GM12891 (cell line): ENCODE data around the gene IER5.
"Not testable (repeated sequence)": the region's sequence is repeated elsewhere in the genome, so short reads cannot be mapped to it uniquely, and the experiment has no call there.

Experiments used
- DNase-seq: peaks from one replicate; pipeline ENCODE4 v3.0.0; 2011; ENCODE audit warnings: low spot score; ENCODE audit not compliant: insufficient read length
- FAIRE-seq: peaks from 2 replicates; lab custom pipeline; 2011; peaks lifted over from hg19 to GRCh38; lab: Jason Lieb, UNC
- PAX5 ChIP-seq: IDR thresholded peaks from 2 replicates; pipeline ENCODE4 v1.6.1; 2011; ENCODE audit warnings: low read length, moderate library complexity, mild to moderate bottlenecking; ENCODE audit not compliant: insufficient read depth, severe bottlenecking
- POLR2A ChIP-seq: IDR thresholded peaks from 2 replicates; pipeline ENCODE4 v1.6.1; 2011; ENCODE audit warnings: low read depth, low read length, control low read depth
- POLR2AphosphoS5 ChIP-seq: IDR thresholded peaks from 2 replicates; pipeline ENCODE4 v1.6.1; 2011; ENCODE audit warnings: low read depth, low read length, control low read depth
- POU2F2 ChIP-seq: IDR thresholded peaks from 2 replicates; pipeline ENCODE4 v1.6.1; 2011; ENCODE audit warnings: low read depth, mild to moderate bottlenecking, control low read depth, low read length, moderate library complexity
- SPI1 ChIP-seq: IDR thresholded peaks from 2 replicates; pipeline ENCODE4 v1.6.1; 2011; ENCODE audit warnings: low read depth, low read length, control low read depth
- TAF1 ChIP-seq: IDR thresholded peaks from 2 replicates; pipeline ENCODE4 v1.6.1; 2011; ENCODE audit warnings: low read depth, low read length, control low read depth

The IER5 gene

DNA sequence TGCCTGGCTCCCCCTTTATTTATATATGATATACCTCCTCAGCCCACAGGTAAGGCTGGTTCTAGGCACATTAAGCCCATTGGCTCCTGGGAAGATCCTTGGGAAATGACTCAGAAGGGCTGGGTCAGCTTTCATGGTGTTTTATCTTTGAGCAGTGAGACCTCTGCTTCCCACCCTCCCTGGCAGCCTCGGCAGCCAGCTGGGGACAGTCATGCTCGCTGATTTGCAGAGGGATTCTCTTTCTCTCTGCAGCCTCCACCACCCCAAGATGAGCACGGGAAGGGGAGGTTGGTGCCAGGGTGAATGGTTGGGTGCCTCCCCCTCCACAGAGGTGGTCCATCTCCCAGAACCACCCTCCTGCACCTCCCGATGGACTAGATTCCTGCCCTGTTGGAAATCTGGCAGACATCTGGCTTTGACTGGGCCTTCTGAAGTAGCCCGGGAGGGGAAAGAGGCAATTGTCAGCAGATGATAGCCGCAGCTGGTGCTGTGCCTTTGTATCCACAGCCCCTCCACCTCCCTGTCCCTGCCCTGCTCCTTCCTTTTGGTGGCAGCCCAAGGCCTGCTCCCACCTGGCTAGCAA lies 24.6 kb downstream of the IER5 start:
- FAIRE-seq (no peak), DNase-seq (no peak)
- TF ChIP-seq TAF1 = no peak
- no peak for TF ChIP-seq SPI1
- no peak for TF ChIP-seq POLR2A
- no peak for TF ChIP-seq POU2F2
- no peak for TF ChIP-seq POLR2AphosphoS5
- TF ChIP-seq PAX5 = no peak

- TF ChIP-seq POLR2AphosphoS5 (no peak), SPI1 (no peak)
- FAIRE-seq (no peak), DNase-seq (no peak)
Observed at GRCh38 chr1:181114574-181115367, 26.3 kb downstream of the IER5 start.

GRCh38 chr1:181115368-181115684 lies 26.8 kb downstream of the IER5 start:
- DNase-seq = no peak

DNA sequence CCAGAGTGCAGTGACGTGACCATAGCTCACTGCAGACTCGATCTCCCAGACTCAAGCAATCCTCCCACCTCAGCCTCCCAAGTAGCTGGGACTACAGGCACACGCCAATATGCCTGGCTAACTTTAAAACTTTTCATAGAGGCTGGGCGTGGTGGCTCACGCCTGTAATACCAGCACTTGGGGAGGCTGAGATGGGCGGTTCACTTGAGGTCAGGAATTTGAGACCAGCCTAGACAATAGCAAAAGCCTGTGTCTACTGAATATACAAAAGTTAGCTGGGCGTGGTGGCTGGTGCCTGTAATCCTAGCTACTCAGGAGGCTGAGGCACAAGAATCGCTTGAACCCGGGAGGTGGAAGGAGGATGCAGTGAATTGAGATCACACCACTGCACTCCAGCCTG lies 27.5 kb downstream of the IER5 start:
- not testable (repeated sequence) for FAIRE-seq, DNase-seq

More at GRCh38 chr1:181115368-181115684, 26.8 kb downstream of the IER5 start:
- TF ChIP-seq PAX5 = no peak
- TF ChIP-seq POLR2AphosphoS5 = no peak
- TF ChIP-seq POLR2A = no peak
- TF ChIP-seq POU2F2 = no peak
- no peak for TF ChIP-seq TAF1
- TF ChIP-seq SPI1 = no peak
- no peak for FAIRE-seq

- FAIRE-seq (no peak), DNase-seq (no peak)
- no peak for TF ChIP-seq TAF1
- TF ChIP-seq POU2F2 = no peak
- TF ChIP-seq POLR2A = no peak
- TF ChIP-seq SPI1 = no peak
- TF ChIP-seq PAX5 = no peak
- no peak for TF ChIP-seq POLR2AphosphoS5
Observed at GRCh38 chr1:181116819-181117390, 28.4 kb downstream of the IER5 start.

DNA sequence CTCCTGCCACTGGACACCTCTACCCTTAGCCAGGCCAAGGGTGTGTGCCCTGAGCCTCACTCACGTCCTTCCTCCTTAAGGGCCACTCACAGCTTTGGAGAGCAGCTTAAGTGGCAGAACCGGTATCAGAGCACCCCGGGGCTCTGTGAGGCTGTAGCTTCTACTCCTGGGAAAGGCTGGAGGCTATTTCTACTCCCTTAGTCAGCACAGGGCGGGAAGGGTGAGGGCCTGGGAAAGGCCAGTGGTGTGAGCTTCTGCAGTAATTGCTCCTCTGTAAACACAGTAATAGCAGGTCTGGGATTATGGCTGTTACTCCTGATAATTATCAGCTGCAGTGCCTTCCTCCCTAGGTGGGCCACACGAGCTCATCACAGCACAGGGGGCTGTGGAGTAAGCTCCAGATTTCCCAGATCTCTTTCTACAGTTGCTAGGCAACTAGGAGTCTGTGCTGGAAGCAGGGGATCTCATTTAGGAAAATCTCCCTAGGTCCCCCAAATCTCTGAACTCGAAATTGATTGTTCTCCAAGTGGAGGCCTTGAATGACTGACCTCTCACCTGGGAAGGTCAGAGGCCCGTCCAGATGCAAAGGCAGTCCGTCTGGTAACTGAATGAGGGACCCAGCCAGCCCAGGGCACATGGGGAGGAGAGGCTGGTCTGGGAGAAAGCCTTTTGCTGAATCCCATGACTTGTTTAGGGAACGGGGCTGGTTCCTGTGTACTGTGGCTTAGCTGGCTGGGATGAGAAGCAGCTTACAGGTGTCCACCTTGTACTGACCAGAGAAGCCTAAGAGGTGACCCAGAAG lies 29.3 kb downstream of the IER5 start:
- no peak for FAIRE-seq
- no peak for TF ChIP-seq SPI1
- no peak for TF ChIP-seq POLR2AphosphoS5
- no peak for TF ChIP-seq POLR2A
- TF ChIP-seq TAF1 = no peak
- TF ChIP-seq POU2F2 = no peak
- no peak for TF ChIP-seq PAX5

GRCh38 chr1:181119093-181119989 lies 30.8 kb downstream of the IER5 start:
- DNase-seq (no peak), FAIRE-seq (no peak)
- TF ChIP-seq POLR2A (no peak), TAF1 (no peak), SPI1 (no peak), PAX5 (no peak), POU2F2 (no peak), POLR2AphosphoS5 (no peak)

More for the DNA sequence above, 29.3 kb downstream of the IER5 start:
- no peak for DNase-seq

DNA sequence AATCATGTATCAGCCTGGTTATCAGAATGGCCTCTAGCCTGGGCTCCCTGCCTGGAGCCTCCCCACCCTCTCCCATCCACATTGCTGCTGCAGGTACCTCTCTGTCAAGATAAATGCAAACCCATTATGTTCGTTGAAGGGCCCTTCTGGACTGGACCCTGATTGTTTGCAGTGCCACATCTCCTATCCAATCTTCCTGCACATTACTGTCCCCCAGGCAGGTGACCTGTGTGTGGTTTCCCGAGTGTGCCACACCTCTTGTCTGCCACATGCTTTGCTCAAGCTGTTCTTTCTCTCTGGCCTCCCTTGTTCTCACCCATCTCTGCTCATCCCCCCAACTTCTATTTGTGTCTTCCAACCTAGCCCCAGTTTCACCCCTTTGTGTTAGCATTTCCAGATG lies 32.4 kb downstream of the IER5 start:
- TF ChIP-seq PAX5 (no peak), POLR2AphosphoS5 (no peak), POU2F2 (no peak), TAF1 (no peak), SPI1 (no peak), POLR2A (no peak)
- DNase-seq (no peak), FAIRE-seq (no peak)

DNA sequence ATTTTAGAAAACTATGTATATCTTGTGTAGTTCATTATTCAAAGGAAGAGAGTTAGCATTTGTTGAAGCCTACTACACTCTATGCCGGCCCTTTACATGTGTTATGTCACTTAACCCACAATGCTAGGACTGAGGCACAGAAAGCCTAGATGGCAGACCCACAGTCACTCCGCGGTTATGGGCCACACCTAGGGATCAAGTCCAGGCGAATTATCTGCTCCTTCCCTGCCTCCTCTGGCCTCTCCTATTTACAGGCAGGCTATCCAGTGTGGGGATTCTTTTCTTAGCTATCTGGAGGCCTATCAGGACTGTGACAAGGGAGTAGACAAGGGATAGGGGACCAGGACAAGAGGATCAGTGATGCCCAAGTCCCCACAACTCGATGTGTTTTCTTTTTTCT lies 33.0 kb downstream of the IER5 start:
- FAIRE-seq (no peak), DNase-seq (no peak)
- TF ChIP-seq SPI1 = no peak
- TF ChIP-seq POLR2AphosphoS5 = no peak
- TF ChIP-seq TAF1 = no peak
- no peak for TF ChIP-seq POLR2A
- TF ChIP-seq PAX5 = no peak
- TF ChIP-seq POU2F2 = no peak
